LoVo (cell line): ENCODE data around the gene HLF.
"Not testable (repeated sequence)": the region's sequence is repeated elsewhere in the genome, so short reads cannot be mapped to it uniquely, and the experiment has no call there.

ENCODE experiments used
- DNase-seq: peaks from one replicate; pipeline ENCODE4 v3.0.0-alpha.2; 2016; ENCODE audit warnings: low spot score

The HLF gene

GRCh38 chr17:55312852-55313251, 48.1 kb downstream of the HLF start:
- DNase-seq = no peak

GRCh38 chr17:55314061-55314783, 49.5 kb downstream of the HLF start:
- DNase-seq = no peak

- DNase-seq = no peak
These were observed 50.2 kb downstream of the HLF start for GRCh38 chr17:55314784-55315491.

GRCh38 chr17:55316499-55316898, 51.7 kb downstream of the HLF start:
- no peak for DNase-seq

- no peak for DNase-seq
These were observed 52.5 kb downstream of the HLF start for GRCh38 chr17:55317284-55317683.

GRCh38 chr17:55318081-55318480, 53.3 kb downstream of the HLF start:
- DNase-seq = no peak

- no peak for DNase-seq
These were observed 54.1 kb downstream of the HLF start for GRCh38 chr17:55318715-55319487.

- DNase-seq = no peak
These were observed 55.3 kb downstream of the HLF start for GRCh38 chr17:55319933-55320593.

GRCh38 chr17:55320594-55321426, 56.0 kb downstream of the HLF start:
- no peak for DNase-seq

GRCh38 chr17:55321427-55322060, 56.8 kb downstream of the HLF start:
- no peak for DNase-seq

GRCh38 chr17:55322453-55322985, 57.8 kb downstream of the HLF start:
- DNase-seq = no peak

GRCh38 chr17:55323518-55324295, 58.9 kb downstream of the HLF start:
- DNase-seq = no peak

GRCh38 chr17:55324296-55324978, 59.7 kb downstream of the HLF start:
- DNase-seq = no peak

GRCh38 chr17:55325406-55325805, 60.6 kb downstream of the HLF start:
- no peak for DNase-seq

GRCh38 chr17:55326030-55326429, 61.3 kb downstream of the HLF start:
- no peak for DNase-seq

- peak; percentile 41 for DNase-seq
These were observed 62.7 kb downstream of the HLF start for GRCh38 chr17:55327225-55328088.

GRCh38 chr17:55328514-55328913, 63.8 kb downstream of the HLF start:
- not testable (repeated sequence) for DNase-seq

- no peak for DNase-seq
These were observed 65.7 kb downstream of the HLF start for GRCh38 chr17:55330344-55330933.
